Gastroesophageal sphincter (tissue), 4 donors: ENCODE results near the gene PRIM1. TPM values are rescaled to one million over a fixed set of nuclear protein-coding genes. Genes with fewer than 3 reads are reported as not detected.

ENCODE experiments used
- ATAC-seq: fragments of 150-250 bp; one replicate; pipeline ENCODE4 v1.9.1; 2016; ENCODE audit warnings: mild to moderate bottlenecking, moderate library complexity
- H3K27ac ChIP-seq, 4 donors: fragments of 200-600 bp; sonication (generic) in 3 of 4; 1 replicate in 3 of 4; 2 replicates in 1 of 4; pipeline ENCODE4 v1.5.1; 2016 to 2019
- H3K27me3 ChIP-seq: fragments of 200-600 bp; sonication (generic); one replicate; pipeline ENCODE4 v1.5.1; 2019
- H3K36me3 ChIP-seq, 2 donors: fragments of 200-600 bp; sonication (generic); one replicate each; pipeline ENCODE4 v1.5.1; 2019; ENCODE audit warnings: control low read depth in 1 of 2
- H3K4me1 ChIP-seq, 3 donors: fragments of 200-600 bp; sonication (generic); 1 replicate in 2 of 3; 2 replicates in 1 of 3; pipeline ENCODE4 v1.5.1; 2016 to 2019; ENCODE audit warnings: control low read depth in 2 of 3
- H3K4me3 ChIP-seq, 2 donors: fragments of 200-600 bp; sonication (generic); one replicate each; pipeline ENCODE4 v1.5.1; 2019; ENCODE audit warnings: mild to moderate bottlenecking in 1 of 2, moderate library complexity in 1 of 2
- H3K9me3 ChIP-seq, 3 donors: fragments of 200-600 bp; sonication (generic); one replicate each; pipeline ENCODE4 v1.5.1; 2017 to 2019; ENCODE audit warnings: control low read depth in 2 of 3
- EP300 ChIP-seq: sonication (generic); formaldehyde crosslinking; IDR thresholded peaks from one replicate; pipeline ENCODE4 v1.6.1; 2017; ENCODE audit warnings: antibody characterized with exemption, mild to moderate bottlenecking
- POLR2A ChIP-seq, 2 donors: fragments of 450-650 bp; IDR thresholded peaks; one replicate each; pipeline ENCODE4 v1.6.1; 2017; ENCODE audit warnings: antibody characterized with exemption in 2 of 2, mild to moderate bottlenecking in 2 of 2, moderate library complexity in 1 of 2
- POLR2AphosphoS5 ChIP-seq: sonication (generic); formaldehyde crosslinking; IDR thresholded peaks from one replicate; pipeline ENCODE4 v1.6.1; 2017; ENCODE audit warnings: antibody characterized with exemption
- WGBS, 2 donors: methylation state at CpG; one replicate each; pipeline ENCODE4 v1.1.5; 2018; ENCODE audit warnings: low coverage in 1 of 2; 5-methylcytosine and 5-hydroxymethylcytosine counted together
- total RNA-seq, 4 donors: library from RNA; depleted of rRNA; stranded (reverse); fragments of >200 nt; gene quantifications; one replicate each; pipeline ENCODE4 v1.1.0, GENCODE V29; 2016
- TF ChIP-seq, protein P1 (sequence below), 4 experiments: fragments of 200-600 bp in 2 of 4; fragments of 450-650 bp in 2 of 4; sonication (generic) in 1 of 4; IDR thresholded peaks; one replicate each; pipeline ENCODE4 v1.5.1; 2017 to 2019; ENCODE audit warnings: antibody characterized with exemption in 4 of 4, mild to moderate bottlenecking in 2 of 4, moderate library complexity in 2 of 4

PRIM1 gene
- total RNA-seq, 4 donors from 2014 or later = 2.6 to 13.0 (median 5.1) TPM

DNA sequence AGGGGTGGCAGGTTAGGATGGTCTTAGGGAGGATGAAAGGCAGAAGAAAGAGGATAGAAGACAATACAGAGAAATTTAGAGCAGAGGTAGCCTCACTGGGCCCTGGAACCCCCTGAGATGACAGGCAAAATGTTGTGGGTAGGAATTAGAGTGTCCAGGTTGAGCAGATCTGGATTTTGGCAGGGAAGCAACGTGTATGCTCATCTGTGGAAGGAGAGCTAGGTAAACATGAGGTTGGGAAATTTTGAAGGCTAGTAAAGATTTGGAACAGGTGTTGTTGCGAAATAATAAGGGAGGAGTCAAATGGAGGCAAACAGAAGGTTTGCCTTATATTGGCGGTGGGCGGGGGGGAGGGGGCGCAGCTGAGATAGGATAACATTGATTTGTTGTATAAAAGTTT lies 16.3 kb upstream of the PRIM1 start:
- TF ChIP-seq POLR2AphosphoS5 (no peak), EP300 (no peak), POLR2A (IDR thresholded peaks at IDR 0.05) (no peak)
- TF ChIP-seq, protein P1, sequence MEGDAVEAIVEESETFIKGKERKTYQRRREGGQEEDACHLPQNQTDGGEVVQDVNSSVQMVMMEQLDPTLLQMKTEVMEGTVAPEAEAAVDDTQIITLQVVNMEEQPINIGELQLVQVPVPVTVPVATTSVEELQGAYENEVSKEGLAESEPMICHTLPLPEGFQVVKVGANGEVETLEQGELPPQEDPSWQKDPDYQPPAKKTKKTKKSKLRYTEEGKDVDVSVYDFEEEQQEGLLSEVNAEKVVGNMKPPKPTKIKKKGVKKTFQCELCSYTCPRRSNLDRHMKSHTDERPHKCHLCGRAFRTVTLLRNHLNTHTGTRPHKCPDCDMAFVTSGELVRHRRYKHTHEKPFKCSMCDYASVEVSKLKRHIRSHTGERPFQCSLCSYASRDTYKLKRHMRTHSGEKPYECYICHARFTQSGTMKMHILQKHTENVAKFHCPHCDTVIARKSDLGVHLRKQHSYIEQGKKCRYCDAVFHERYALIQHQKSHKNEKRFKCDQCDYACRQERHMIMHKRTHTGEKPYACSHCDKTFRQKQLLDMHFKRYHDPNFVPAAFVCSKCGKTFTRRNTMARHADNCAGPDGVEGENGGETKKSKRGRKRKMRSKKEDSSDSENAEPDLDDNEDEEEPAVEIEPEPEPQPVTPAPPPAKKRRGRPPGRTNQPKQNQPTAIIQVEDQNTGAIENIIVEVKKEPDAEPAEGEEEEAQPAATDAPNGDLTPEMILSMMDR (IDR thresholded peaks at IDR 0.05) = no peak
- 50 to 87% methylated on average over 1 to 5 of the region's 5 CpGs for WGBS, 2 donors
- Histone ChIP-seq H3K27ac (no peak overlapping the region), H3K36me3 (no peaks in the 10 kb centered on the region), H3K9me3 (no peaks in the 10 kb centered on the region), H3K27me3 (no peaks in the 10 kb centered on the region), H3K4me3 (no peak overlapping the region), H3K4me1 (no peaks in the 10 kb centered on the region)
- no peak for ATAC-seq

- H3K4me1 ChIP-seq = no peaks in the 10 kb centered on the region
- no peaks in the 10 kb centered on the region for H3K27me3 ChIP-seq
- no peak for ATAC-seq
- no peak overlapping the region for H3K4me3 ChIP-seq
- no peaks in the 10 kb centered on the region for H3K9me3 ChIP-seq
- no peak overlapping the region for H3K27ac ChIP-seq
- WGBS, 2 donors = 55 to 87% methylated on average over 6 of the region's 6 CpGs
- H3K36me3 ChIP-seq = no peaks in the 10 kb centered on the region
- no peak for TF ChIP-seq POLR2AphosphoS5
- TF ChIP-seq EP300 = no peak
- no peak for TF ChIP-seq POLR2A (IDR thresholded peaks at IDR 0.05)
- TF ChIP-seq, protein P1 (IDR thresholded peaks at IDR 0.05) = no peak
Measured at GRCh38 chr12:56766535-56766934, 14.4 kb upstream of the PRIM1 start.

DNA sequence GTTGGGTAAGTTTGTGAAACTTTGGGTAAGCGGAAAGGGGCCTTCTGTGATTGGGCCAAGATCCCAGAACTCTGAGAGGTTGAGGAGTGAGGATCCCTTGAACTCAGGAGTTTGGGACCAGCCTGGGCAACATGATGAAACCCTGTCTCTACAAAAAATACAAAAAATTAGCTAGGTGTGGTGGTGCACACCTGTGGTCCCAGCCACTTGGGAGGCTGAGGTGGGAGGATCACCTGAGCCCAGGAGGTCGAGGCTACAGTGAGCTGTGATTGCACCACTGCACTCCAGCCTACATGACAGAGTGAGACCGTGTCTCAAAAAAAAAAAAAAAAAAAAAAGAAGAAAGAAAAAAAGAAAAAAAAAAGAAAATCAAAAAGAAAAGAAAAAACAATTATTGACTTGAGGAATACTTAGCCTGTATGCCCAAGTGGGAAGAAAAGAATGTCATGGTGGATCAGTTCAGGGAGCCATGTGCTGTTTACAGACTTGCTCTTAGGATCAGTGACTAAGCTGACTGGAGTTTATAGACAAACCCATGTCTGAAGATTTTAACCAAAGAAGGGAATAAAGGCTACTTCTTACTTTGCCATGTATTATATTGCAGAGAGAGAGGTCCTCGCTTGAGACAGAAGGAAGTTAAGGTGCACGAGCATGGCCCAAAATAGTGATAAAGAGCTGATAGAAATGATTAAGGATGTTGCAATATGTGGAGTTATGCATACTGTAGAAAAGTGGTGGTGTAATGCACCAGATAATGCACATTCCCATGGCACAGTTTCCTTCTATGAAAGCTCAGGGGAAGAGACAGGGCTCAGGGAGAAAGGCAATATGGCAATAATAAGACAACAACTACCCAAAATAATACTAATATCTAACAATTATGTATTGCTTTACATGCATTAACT lies 11.9 kb upstream of the PRIM1 start:
- ATAC-seq = no peak
- no peaks in the 10 kb centered on the region for H3K9me3 ChIP-seq
- H3K27me3 ChIP-seq = no peaks in the 10 kb centered on the region
- H3K4me3 ChIP-seq = no peak overlapping the region
- no peaks in the 10 kb centered on the region for H3K36me3 ChIP-seq
- 57 to 61% methylated on average over 3 of the region's 5 CpGs for WGBS, 2 donors
- TF ChIP-seq POLR2AphosphoS5 (no peak), POLR2A (IDR thresholded peaks at IDR 0.05) (no peak), EP300 (no peak)
- TF ChIP-seq, protein P1 (IDR thresholded peaks at IDR 0.05) = no peak
- H3K4me1 ChIP-seq = no peaks in the 10 kb centered on the region
- H3K27ac ChIP-seq = no peak overlapping the region

- Histone ChIP-seq H3K4me3 (no peak overlapping the region), H3K9me3 (no peaks in the 10 kb centered on the region), H3K4me1 (no peaks in the 10 kb centered on the region), H3K27me3 (no peaks in the 10 kb centered on the region), H3K27ac (no peak overlapping the region), H3K36me3 (no peaks in the 10 kb centered on the region)
- no peak for ATAC-seq
- WGBS, 2 donors = 49 to 70% methylated on average over 1 to 2 of the region's 2 CpGs
- no peak for TF ChIP-seq EP300
- TF ChIP-seq, protein P1 (IDR thresholded peaks at IDR 0.05) = no peak
- no peak for TF ChIP-seq POLR2AphosphoS5
- TF ChIP-seq POLR2A (IDR thresholded peaks at IDR 0.05) = no peak
Measured at GRCh38 chr12:56761812-56762211, 9.7 kb upstream of the PRIM1 start.

DNA sequence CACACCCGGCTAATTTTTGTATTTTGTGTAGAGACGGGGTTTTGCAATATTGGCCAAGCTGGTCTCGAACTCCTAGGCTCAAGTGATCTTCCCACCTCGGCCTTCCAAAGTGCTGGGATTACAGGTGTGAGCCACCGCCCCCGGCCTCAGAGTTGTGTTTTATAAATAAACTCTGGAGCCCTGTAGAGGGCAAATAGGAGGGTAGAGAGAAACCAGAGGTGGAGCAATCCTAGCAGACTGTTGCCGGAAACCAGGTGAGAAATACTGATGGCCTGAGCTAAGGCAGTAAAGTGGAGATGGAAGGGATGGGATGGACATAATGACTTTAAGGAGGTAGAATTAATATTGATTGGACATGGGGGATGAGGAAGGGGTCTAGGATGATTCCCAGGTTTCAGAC lies 8.3 kb upstream of the PRIM1 start:
- WGBS, 2 donors = 33 to 67% methylated on average over 1 of the region's 7 CpGs
- Histone ChIP-seq H3K4me3 (no peak overlapping the region), H3K36me3 (no peaks in the 10 kb centered on the region), H3K27me3 (no peaks in the 10 kb centered on the region), H3K4me1 (no peaks in the 10 kb centered on the region), H3K27ac (no peak overlapping the region), H3K9me3 (no peaks in the 10 kb centered on the region)
- no peak for ATAC-seq
- TF ChIP-seq POLR2AphosphoS5 = no peak
- TF ChIP-seq, protein P1 (IDR thresholded peaks at IDR 0.05) = no peak
